ENCODE data around the gene GOLGA7B.

Gene GOLGA7B

DNA sequence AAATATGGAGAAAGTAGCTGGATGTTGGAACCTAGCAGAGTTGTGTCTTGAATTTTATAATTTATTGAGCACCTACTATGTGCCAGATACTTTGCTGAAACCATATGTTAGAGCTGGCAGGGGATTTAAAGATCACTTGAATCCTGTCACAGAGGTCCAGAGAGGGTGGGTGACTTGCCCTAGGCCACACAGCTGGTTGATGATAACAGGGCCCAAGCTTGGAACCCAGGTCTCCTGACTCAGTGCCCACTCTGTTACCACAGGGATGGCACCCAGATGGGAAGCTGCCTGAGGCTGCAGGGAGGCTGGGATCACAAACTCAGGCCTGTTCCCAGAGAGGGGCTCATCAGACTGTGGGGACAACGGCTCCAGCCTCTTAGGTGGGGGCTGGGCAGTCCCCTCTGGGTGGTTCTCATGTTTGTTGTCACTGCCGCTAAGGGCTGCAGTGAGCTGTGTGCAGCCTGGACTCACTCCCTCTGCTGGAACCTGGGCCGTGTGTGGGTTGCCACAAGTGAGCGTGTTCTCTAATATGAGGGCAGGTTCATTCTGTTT lies 18.6 kb downstream of the GOLGA7B start:
- DNase-seq (ENCODE audit: low read depth), result no peak

DNA sequence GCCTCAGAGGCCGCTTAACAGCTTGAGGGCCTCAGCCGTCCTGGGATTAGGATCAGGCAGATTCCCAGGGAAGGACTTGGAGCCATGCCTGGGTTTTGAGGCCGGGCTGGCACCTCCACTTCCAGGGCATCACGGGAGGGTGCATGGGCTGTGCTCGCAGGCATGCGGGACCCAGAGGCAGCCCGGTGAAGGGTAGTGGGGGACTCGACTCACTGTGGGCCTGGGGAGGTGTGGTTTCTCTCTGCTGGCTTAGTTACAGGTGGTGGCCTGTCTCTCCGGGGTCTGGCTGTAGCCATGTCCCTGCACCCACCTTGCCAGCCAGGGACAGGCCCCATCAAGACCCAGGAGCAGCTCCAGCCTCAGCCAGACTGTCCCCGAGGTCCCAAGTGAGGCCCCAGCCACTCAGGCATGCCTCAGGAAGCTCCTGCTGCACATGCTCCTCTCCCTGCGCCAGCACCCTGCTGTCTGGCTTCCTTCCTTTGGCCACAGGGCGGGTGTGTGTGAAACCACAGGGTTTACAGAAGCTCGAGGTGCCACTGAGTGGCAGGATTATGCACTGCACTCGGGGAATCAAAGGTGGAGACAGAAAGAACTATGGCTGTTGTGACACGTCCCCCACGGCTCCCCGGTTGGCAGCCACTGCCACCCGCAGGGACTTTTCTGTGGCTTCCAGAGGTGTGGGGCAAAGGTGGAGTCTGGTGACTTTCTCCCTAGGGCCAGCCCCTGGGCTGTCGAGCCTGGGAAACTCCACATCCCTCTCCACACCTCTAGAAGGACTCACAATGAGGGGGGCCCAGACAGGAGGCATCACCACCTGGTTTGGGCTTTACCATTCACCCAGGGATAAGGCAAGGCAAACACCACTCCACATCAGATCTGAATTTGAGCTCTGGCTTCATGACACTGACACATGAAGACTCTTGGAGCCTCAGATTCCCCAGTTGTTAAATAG lies 19.7 kb downstream of the GOLGA7B start:
- DNase-seq (ENCODE audit: low read depth), result peak; percentile 90

DNA sequence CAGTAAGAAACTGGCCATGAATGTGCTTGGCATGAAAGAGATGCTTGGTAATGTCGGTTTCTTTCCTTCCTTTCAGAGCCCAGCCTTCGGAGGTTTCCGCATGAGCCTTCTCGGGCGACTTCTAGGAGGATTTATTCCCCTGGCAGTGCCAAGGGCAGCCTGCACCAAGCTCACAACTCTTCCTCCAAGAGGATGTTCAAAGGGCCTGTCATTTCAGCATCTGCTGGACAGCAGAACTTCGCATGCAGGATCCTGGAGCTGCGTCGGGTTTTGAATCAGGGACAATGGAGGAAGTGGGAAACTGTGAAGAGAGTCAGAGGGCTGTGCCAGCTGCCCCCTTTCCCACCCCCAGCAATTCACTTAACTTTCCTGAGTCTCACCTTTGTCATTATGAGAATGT lies 21.3 kb downstream of the GOLGA7B start:
- DNase-seq (ENCODE audit: low read depth), result no peak

DNA sequence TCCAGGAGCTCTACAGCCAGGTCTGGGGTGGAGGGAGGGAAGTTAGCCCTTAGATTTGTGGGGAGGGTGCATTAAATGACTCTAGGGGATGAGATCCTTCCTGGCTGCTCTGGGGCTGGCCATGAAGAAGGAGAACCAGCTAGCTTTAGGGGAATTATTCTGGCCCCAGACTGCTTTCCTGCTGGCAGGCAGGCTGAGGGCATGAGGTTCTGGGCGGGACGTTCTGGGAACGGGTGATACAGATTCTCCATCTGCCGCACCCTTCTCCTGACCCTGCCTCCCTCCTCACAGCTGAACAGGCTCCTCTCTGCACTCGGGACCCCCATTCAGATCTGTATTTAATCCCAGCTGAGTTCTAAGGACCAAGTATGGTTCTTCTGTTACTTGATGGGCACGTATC lies 23.9 kb downstream of the GOLGA7B start:
- DNase-seq (ENCODE audit: low read depth), result no peak

DNA sequence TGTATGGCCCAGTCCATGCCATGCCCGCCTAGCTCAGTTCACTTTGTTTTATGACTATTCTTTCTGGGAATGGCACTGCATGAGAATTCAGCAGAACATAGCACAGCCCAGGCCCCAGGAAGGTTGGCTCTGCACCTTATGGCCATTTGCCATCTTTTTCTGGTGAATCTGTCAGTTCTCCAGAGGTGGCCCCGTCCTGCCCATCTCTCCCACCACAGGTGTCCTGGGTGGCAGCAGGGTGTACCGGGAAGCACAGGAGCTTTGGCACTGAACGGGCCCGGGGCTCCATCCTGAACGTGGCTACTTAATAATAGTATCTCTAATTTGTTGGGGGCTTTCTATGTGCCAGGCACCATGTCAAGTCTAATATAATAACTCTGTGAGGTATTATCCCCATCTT lies 24.7 kb downstream of the GOLGA7B start:
- DNase-seq (ENCODE audit: low read depth), result no peak

DNA sequence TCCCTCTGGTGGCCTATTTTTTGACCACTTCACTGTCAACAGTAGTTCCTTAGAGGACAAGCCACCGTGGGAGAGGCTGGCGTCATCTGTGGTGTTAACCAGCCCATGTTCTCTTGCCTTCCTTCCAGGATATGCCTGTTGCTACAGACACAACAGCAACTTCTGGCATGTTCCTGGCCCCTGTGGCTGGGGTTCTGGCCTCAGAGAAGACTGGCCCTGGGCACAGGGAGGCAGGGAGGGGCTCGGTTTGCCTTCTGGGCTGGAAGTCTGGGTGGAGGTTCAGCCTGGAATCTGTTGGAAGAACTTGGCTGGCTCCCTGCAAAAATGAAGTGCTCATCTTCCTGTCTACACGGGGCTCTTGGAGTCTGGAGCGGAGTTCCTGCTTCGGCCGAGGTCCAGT lies 25.7 kb downstream of the GOLGA7B start:
- DNase-seq (ENCODE audit: low read depth), result no peak

DNA sequence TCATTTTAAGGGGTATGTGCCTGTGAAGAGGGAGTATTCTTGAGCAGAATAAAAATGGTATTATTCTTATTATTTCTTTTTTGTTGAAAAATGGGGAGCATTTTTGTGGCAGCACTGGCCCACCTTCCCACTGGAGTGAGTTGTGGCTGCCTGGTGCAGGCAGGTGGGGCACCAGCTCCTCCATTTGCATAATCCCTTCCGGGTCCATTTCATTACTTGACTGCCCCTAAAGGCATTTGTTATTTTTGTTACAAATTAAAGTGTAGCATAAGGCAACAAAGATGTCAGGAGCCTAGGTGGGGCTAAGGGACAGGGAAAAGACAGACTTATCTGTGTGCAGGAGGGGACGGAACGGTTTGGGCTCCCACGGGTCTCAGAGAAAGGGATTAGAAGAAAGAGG lies 26.8 kb downstream of the GOLGA7B start:
- DNase-seq (ENCODE audit: low read depth), result no peak

DNA sequence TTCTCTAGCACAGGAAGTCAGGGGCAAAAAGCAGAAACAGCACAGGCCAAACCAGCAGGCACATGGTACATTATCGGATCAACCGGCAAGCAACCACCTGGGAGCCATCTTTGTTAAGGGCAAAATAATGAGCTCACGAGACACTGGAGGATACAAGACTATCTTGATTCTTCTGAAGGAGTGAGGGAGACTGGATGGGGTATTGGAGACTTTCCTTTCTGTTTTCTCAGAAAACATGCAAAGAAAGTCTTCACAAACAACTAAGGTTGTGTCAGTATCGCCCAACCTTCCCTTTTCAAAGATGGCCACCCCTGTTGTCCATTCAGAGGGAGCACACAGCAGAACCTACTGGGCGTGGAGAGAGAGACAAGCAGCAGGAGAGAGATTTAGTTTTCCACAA lies 29.6 kb downstream of the GOLGA7B start:
- DNase-seq (ENCODE audit: low read depth), result no peak

DNA sequence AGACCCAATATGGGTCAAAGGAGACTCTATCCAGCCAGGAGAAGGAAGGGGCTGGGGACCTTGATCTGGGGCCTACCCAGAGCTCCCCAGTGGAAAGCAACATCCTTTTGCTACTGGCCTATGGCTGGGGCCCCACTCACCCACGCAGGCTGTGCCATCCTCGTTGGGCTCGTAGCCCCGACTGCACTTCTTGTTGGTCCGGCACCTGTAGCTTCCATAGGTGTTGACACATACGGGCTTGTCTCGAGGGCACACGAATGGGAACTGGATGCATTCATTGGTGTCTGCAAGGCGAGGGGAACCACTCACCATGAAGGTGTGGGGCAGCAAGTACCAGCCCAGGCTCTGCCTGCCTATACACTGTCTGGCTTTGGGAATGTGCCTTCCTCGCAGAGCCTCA lies 30.5 kb downstream of the GOLGA7B start:
- DNase-seq (ENCODE audit: low read depth), result no peak

DNA sequence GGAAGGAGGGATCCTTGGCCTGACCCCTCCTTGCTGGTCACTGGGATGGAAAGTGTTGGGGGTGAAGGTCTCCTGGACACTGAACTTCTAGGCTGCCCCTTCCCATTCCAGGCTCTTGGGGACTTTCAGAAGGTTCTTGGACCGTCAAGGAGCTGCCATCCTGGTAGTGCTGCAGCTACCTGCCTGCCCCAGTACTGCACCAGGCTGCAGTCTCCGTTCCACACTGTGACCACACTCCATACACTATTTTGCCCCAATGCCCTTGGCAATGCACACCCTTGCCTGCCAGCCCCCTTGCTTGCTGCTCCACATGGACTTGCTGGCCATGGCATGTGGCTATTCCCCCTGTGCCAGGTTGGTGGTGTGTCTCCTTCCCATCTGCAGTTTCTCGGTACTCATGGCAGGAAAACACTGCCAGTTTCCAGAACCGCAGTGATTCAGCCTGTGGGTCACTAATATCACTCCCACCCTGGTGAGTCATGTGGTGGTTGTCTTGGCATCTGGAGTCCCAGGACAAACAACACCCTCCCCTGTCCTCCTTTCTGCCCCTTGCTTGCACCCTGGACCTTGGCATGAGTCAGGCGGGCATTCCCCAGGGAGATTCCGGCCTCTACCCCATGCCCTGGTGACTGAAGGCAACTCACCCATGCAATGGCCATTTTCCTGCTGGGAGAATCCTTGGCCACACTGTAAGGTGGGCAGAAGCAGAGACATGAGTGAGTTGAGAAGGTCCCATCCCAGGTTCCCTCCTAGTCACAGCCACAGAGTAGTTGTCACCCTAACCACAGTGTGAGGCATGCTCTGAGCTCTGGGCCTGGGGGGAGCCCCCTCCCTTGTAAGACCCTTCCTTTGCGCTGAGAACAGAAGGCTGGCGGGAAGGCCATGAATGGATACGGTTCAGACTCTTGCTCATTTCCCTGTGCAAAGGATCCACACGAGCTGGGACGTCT lies 32.8 kb downstream of the GOLGA7B start:
- DNase-seq (ENCODE audit: low read depth), result peak; percentile 85

DNA sequence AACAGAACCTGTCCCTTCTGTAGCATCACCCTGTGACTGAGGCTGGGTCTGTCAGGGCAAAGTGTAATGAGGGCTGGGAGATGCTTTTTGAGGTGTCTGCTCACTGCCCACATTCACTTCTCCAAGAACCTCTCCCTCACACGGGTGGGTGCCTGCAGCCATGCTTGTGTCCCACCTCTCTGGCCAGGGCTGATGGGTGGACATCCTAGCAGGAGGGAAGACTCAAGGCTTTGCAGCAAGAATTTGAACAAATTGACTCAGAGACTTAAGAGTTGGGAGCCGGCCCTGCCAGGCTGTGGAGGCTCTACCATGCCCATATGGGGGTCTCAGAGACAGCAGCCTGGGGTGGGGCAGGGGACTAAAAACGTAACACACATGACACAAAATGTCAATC lies 33.4 kb downstream of the GOLGA7B start:
- no peak for DNase-seq (ENCODE audit: low read depth)

DNA sequence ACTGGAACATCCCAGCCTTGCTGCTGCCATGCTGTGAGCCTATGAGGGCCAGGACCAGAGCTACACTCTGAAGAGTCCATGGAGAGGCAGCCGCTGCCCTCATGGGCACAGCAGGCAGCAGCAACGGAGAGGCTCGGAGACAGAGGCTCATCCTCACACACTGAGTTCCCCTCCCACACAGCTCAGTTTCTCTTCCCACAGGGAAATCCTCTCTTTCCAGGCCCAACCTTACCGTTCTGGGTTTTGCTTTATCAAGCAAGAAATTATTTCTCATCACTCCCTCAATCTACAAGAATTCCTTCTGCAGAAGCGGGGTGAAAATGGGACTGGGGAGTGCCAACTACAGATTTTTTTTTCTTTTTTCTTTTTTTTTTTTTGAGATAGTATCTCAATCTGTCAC lies 36.6 kb downstream of the GOLGA7B start:
- no peak for DNase-seq (ENCODE audit: low read depth)

DNA sequence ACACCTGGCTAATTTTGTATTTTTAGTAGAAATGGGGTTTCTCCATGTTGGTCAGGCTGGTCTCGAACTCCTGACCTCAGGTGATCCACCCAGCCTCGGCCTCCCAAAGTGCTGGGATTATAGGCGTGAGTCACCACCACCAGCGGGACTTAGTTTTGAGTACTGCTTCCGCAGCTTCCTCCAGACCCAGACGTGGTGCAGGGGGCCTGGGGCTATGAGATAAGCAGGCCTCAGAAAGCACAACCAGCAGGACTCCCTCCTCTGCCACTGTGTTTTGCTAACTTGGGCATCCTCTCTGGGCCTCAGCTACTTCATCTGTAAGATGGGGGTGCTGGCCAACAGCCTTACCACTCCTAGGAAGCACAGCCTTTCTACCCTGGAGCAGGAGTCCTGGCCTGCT lies 37.8 kb downstream of the GOLGA7B start:
- peak; percentile 21 for DNase-seq (ENCODE audit: low read depth)

DNA sequence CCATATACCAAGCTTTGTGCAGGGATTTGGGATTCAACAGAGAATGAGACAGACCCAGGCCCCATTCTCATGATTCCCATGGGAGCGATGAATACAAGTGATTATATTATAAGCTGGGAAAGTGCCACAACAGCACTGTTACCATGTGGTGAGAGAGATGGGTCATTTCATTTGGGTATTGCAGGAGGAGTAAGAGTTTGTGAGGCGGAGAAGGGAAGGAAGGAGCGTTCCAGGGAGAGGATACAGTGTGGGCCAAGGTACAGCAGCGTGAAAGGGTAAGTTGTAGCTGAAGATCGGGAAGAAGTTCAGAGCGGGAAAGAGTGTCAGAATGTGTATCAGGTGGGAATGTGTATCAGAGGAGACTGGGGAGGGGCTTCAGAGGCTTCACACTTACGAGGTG lies 38.5 kb downstream of the GOLGA7B start:
- DNase-seq (ENCODE audit: low read depth), result no peak

DNA sequence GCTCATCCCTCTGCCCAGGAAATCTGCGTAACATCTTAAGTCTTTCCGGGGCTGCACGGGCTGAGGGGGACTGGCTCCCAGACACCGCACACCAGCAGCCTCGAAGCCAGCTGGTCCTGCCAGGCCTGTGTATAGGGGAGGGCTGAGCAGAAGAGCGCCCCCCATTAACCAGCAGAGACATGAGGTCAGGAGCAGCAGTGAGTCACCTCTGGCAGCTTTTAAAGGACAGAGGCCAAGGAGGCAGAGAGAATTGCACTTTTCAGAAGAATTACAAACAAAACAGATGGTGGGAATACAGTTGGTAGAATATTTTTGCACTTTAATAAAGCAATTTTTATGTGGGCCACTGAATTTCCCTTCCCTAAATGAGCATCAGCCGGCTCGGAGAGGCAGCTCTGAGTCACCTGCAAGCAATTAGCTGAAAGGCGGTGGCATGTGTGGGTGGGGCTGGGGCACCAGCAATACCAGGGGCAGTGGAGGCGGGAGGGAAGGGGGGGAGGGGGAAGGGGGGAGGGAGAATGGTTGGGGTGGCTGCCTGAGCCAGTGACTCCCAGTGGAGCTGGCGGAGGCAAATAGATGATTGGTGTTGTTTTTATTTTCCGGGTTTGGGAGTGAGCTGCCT lies 39.1 kb downstream of the GOLGA7B start:
- DNase-seq (ENCODE audit: low read depth), result peak; percentile 69

DNA sequence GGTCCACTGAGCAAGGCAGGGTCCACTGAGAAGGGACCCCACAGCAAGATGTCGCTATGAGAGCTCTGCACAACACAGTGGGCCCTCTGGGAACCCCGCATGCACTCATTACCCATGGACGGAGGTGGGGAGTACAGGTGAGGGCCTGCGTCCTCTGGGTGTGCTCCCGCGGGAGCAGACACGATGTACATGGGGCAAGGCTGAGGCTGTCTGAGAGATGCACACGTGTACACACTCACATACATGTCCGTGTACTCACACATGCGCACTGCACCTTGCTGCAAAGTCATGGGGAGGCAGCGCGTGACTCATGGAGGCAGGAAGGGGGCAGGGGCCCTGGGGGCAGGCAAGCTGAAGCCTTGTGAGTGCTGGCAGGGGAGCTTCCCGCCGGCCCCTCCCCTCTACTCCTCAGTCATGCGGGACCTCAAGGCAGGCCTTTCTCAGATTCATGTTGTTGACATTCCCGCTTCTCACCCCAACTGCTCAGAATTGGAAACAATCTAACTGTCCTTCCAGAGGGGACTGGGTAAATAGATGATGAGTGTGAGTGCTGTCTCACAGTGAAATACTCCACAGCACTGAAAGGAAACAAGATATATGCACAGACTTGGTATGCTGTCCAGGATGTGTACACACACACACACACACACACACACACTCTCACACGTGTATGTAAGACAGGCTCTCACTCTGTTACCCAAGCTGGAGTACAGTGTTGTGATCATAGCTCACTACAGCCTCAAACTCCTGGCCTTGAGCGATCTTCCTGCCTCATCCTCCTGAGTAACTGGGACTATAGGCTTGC lies 40.0 kb downstream of the GOLGA7B start:
- DNase-seq (ENCODE audit: low read depth), result peak; percentile 84

DNA sequence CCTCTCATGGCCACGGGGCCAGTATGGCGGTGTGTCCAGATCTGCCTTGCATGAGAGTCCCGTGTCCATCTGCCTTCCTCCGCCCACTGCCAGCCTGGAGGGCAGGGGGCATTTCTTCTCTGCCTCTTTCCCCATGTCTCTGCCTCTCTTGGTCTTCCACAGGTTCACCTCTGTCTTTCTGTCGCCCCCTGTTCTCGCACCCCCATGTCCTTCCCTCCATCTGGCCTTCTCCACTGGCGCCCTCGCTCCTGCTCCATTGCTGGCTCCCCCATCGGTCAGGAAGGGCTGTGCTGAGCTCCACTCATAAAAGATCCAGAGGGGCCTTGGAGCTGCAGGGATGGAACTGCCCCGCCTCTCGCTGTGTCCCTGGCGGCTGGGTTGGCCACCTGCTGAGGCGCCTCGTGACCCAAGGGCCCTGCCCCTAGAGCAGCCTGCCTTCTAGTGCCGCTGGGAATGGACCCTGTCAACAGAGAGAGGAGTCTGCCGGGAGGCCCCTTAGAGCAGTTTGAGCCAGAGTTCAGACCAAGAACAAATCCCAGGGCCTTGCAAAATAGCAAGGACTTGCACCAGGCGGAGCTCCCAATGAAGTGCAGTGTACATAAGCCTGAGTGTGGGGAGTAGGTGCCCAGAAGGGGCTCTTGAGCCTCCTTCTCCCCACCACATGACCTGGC lies 42.0 kb downstream of the GOLGA7B start:
- DNase-seq (ENCODE audit: low read depth), result no peak

DNA sequence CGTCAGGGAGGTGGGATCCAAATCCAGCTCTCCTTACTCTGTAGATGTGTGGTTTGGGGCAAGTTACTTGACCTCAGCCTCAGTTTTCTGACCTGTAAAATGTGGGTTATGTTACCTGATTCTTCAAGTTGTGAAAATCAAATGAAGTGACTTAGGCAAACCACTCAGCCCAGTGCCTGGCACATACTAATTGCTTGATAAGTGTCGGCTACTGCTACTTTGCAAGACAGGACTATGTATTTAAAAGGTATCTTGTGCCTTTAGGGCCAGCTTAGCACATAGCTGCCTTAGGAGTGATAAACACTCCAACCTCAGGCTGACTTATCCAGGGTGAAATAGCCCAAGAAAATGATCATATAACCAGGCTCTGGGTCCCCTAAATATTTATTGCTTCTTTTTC lies 42.9 kb downstream of the GOLGA7B start:
- DNase-seq (ENCODE audit: low read depth), result no peak

DNA sequence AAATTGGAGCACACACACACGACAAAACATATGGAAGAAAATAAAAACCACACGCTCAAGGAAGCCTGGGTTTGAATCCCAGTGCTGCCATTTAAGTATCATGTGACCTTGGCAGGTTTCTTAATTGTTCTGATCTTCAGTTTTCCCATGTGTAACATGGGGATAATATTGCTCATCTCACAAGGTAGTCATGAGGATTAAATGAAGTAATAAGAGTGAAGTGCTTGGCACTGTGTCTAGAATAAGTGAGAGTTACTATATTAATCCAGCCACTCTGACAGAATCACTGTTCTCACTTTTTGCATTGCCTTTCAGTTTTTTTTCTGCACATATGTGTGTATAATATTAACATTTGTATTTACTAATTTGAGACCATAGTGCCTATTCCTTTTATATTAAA lies 43.3 kb downstream of the GOLGA7B start:
- no peak for DNase-seq (ENCODE audit: low read depth)

DNA sequence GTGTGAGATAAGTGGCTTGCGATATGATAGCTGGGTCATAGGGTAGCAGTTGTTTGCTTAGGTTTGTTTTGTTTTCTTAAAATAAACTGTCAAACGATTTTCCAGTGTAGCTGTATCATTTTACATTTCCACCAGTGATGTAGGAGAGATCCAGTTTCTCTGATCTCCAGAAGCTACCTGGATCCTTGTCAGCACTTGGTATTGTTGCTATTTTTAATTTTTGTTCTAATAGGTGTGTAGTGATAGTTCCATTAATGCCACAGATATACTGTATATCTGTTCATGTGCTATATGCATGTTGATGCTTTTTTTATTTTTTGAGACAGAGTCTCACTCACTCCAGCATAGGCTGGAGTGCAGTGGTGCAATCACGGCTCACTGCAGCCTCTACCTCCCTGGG lies 44.4 kb downstream of the GOLGA7B start:
- DNase-seq (ENCODE audit: low read depth), result no peak

DNA sequence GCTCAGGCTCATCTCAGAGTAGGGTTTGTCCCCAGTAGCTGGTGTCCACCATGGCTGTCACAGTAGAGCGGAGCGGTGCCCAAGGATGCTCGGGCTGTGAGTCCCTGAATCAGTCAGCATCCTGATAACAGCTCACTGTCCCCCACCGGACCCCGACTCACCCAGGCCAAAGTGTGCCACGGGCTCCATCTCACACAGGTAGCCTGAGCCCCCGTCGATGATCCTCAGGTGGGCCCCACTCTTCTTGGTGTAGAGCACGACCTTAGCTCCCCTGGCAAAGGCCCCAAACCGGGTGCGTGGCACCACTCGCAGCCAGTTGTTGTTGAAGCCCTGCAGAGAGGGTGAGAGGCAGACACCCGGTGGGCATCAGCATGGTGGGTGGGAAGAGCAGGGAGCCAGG lies 45.4 kb downstream of the GOLGA7B start:
- no peak for DNase-seq (ENCODE audit: low read depth)

All from ELR (cell line).